Activated CD4-positive, alpha-beta T cell treated with anti-CD3 and anti-CD28 coated beads, Interleukin-2, amount 10 ng/mL, durations not matched to agents 7 days and 5 days (primary cell): ENCODE measurements around the gene LIN7A. TPM values are rescaled to one million over a fixed set of nuclear protein-coding genes. Genes with fewer than 3 reads are reported as not detected.

Experiments
- CTCF ChIA-PET: fragments of 350-600 bp; sonication (Branson Sonifier 250); formaldehyde crosslinking; loops from one replicate; lab custom pipeline; 2021; ENCODE audit warnings: antibody characterized with exemption; lab: Charles Lee
- POLR2A ChIA-PET: fragments of 350-600 bp; sonication (Branson Sonifier 250); formaldehyde crosslinking; loops from one replicate; lab custom pipeline; 2021; ENCODE audit warnings: antibody characterized with exemption; lab: Charles Lee
- DNase-seq: peaks from one replicate; pipeline ENCODE4 v3.0.0-alpha.2; 2020
- H3K27ac Mint-ChIP-seq: one replicate; pipeline ENCODE4 v1.8.0; 2021; ENCODE audit warnings: mild to moderate bottlenecking, moderate library complexity, mixed read lengths
- H3K27me3 Mint-ChIP-seq: one replicate; pipeline ENCODE4 v1.8.0; 2021; ENCODE audit warnings: mixed read lengths
- H3K36me3 Mint-ChIP-seq: one replicate; pipeline ENCODE4 v1.8.0; 2021; ENCODE audit warnings: low read depth, mixed read lengths
- H3K4me1 Mint-ChIP-seq: one replicate; pipeline ENCODE4 v1.8.0; 2021; ENCODE audit warnings: mixed read lengths
- H3K4me3 Mint-ChIP-seq: one replicate; pipeline ENCODE4 v1.8.0; 2021; ENCODE audit warnings: mild to moderate bottlenecking, moderate library complexity, mixed read lengths
- H3K9me3 Mint-ChIP-seq: one replicate; pipeline ENCODE4 v1.8.0; 2021; ENCODE audit warnings: mixed read lengths
- total RNA-seq, 2 experiments: library from RNA; stranded (reverse); gene quantifications; one replicate each; pipeline ENCODE4 v1.2.3, GENCODE V29; 2021

LIN7A gene
- total RNA-seq, 2 experiments from 2014 or later, result not detected

GRCh38 chr12:80864046-80864735, 73.5 kb downstream of the LIN7A start:
- Mint-ChIP-seq H3K27me3 (no peaks in the 10 kb centered on the region), H3K27ac (no peak overlapping the region), H3K4me3 (no peak overlapping the region), H3K9me3 (no peaks in the 10 kb centered on the region), H3K4me1 (no peaks in the 10 kb centered on the region), H3K36me3 (no peaks in the 10 kb centered on the region)
- POLR2A ChIA-PET, result no interaction called here
- no peak for DNase-seq
- CTCF ChIA-PET, result no interaction called here

DNA sequence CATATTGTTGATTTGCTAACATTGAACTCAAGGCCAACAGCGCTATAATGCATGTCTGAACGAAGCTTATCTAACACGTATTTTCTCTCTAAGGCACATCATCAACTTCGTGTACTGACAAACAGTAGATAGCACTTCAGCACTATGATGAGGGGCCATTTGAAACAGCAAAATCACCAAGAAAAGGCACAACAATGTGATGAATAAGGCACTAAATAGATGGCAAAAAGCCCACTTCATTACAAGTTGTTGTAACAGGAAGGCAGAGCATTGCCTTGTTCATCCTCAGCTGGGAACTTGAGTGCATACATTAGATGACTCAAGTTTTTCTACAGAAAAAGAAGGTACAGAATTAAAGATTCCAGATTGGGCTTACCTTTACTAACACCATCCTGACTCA, 75.2 kb downstream of the LIN7A start:
- no peak overlapping the region for H3K4me3 Mint-ChIP-seq
- ChIA-PET CTCF (no interaction called here), POLR2A (no interaction called here)
- H3K27ac Mint-ChIP-seq, result no peak overlapping the region
- no peaks in the 10 kb centered on the region for H3K36me3 Mint-ChIP-seq
- H3K27me3 Mint-ChIP-seq, result no peaks in the 10 kb centered on the region
- H3K4me1 Mint-ChIP-seq, result no peaks in the 10 kb centered on the region
- no peak for DNase-seq
- H3K9me3 Mint-ChIP-seq, result no peaks in the 10 kb centered on the region

DNA sequence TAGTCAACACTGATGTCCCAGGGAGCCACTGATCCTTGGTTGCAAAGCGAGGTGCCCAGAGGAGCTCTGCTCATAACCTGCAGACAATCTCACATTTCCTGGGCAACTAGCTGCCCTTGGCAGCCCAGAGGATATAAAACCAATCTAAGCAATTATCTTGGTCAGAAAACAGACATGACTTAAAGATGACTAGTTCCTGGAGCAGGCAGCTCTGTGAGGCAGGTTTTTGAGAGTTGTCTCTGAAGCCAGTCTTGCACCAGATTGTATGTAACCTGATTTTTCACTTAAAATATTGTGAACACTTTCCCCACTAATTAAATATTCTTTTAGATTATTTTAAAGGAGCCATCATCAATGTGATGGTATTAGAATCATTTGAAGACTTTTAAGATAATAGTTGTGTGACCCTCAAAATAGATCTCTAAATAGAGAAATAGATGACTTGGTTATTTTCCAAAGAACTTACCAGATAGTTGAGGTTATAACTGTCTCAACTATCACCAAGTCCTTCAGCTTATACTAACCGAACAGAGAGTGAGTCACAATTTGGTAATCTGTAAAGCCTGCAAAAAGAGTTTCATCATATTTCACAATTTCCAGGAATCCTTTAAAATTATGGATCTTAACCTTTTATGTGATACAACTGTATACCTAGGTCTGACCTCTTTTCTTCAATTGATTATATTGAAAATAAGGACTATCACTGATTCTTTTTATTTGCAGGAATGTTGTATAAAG, 75.9 kb downstream of the LIN7A start:
- POLR2A ChIA-PET, result no interaction called here
- Mint-ChIP-seq H3K9me3 (no peaks in the 10 kb centered on the region), H3K4me1 (no peaks in the 10 kb centered on the region), H3K36me3 (no peaks in the 10 kb centered on the region), H3K27me3 (no peaks in the 10 kb centered on the region), H3K27ac (no peak overlapping the region), H3K4me3 (no peak overlapping the region)
- DNase-seq, result no peak
- CTCF ChIA-PET, result no interaction called here

- H3K9me3 Mint-ChIP-seq, result no peaks in the 10 kb centered on the region
- H3K4me3 Mint-ChIP-seq, result no peak overlapping the region
- POLR2A ChIA-PET, result no interaction called here
- no peaks in the 10 kb centered on the region for H3K4me1 Mint-ChIP-seq
- CTCF ChIA-PET, result no interaction called here
- H3K27ac Mint-ChIP-seq, result no peak overlapping the region
- no peaks in the 10 kb centered on the region for H3K36me3 Mint-ChIP-seq
- no peaks in the 10 kb centered on the region for H3K27me3 Mint-ChIP-seq
- DNase-seq, result no peak
These were observed 76.8 kb downstream of the LIN7A start for GRCh38 chr12:80860928-80861327.

DNA sequence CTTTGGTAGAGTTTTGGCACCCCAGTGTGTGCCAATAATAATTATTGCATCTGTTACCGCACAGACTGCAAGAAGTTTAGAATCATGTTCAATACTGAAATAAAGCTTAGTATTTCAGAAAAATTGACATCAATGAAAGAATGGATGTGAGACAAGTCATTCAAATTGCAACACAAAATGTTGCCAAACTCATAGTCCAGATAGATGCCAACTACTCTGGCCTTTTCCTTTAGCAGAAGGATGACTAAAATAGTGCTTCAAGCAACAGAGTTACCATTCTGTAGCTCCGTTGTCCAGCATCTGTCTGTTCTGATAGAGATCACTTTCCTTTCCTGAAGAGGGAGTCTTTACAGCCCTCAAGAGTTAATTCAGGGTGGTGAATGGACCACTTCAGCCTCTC, 77.5 kb downstream of the LIN7A start:
- ChIA-PET POLR2A (no interaction called here), CTCF (no interaction called here)
- H3K4me1 Mint-ChIP-seq, result no peaks in the 10 kb centered on the region
- H3K27me3 Mint-ChIP-seq, result no peaks in the 10 kb centered on the region
- H3K9me3 Mint-ChIP-seq, result no peaks in the 10 kb centered on the region
- no peak for DNase-seq
- no peak overlapping the region for H3K27ac Mint-ChIP-seq
- H3K4me3 Mint-ChIP-seq, result no peak overlapping the region
- H3K36me3 Mint-ChIP-seq, result no peaks in the 10 kb centered on the region

DNA sequence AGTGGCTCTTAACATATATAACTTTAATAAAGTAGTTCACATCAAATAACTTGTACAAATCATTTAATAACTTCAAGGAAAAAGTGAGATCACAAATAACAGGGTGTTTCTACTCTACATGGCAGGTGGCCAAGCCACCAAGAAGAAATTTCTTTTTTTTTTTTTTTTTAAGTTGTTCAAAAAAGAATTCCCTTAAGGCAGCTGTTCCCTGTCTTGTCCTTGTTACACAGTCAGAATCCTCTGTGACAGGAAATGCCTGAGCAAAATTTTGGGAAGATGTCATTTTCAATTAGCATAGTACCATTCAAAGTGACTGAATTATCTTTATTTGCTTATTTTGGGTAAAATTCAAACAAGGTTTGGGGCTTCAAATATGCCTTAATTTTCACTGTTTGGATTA, 79.4 kb downstream of the LIN7A start:
- no peak for DNase-seq
- Mint-ChIP-seq H3K4me1 (no peaks in the 10 kb centered on the region), H3K4me3 (no peak overlapping the region), H3K27ac (no peak overlapping the region), H3K36me3 (no peaks in the 10 kb centered on the region), H3K9me3 (no peaks in the 10 kb centered on the region), H3K27me3 (no peaks in the 10 kb centered on the region)
- ChIA-PET POLR2A (no interaction called here), CTCF (no interaction called here)

- no peak for DNase-seq
- Mint-ChIP-seq H3K36me3 (no peaks in the 10 kb centered on the region), H3K27me3 (no peaks in the 10 kb centered on the region), H3K27ac (no peak overlapping the region), H3K9me3 (no peaks in the 10 kb centered on the region), H3K4me3 (no peak overlapping the region), H3K4me1 (no peaks in the 10 kb centered on the region)
- POLR2A ChIA-PET, result no interaction called here
- CTCF ChIA-PET, result no interaction called here
These were observed 80.4 kb downstream of the LIN7A start for GRCh38 chr12:80857311-80857710.

GRCh38 chr12:80849337-80849736, 88.4 kb downstream of the LIN7A start:
- Mint-ChIP-seq H3K27me3 (no peaks in the 10 kb centered on the region), H3K4me1 (no peaks in the 10 kb centered on the region), H3K27ac (no peak overlapping the region), H3K4me3 (no peak overlapping the region), H3K9me3 (no peaks in the 10 kb centered on the region), H3K36me3 (no peaks in the 10 kb centered on the region)
- ChIA-PET CTCF (no interaction called here), POLR2A (no interaction called here)
- no peak for DNase-seq

GRCh38 chr12:80848858-80849257, 88.9 kb downstream of the LIN7A start:
- H3K27me3 Mint-ChIP-seq, result no peaks in the 10 kb centered on the region
- no peak overlapping the region for H3K27ac Mint-ChIP-seq
- H3K4me1 Mint-ChIP-seq, result no peaks in the 10 kb centered on the region
- ChIA-PET CTCF (no interaction called here), POLR2A (no interaction called here)
- no peak for DNase-seq
- no peaks in the 10 kb centered on the region for H3K36me3 Mint-ChIP-seq
- no peaks in the 10 kb centered on the region for H3K9me3 Mint-ChIP-seq
- H3K4me3 Mint-ChIP-seq, result no peak overlapping the region

DNA sequence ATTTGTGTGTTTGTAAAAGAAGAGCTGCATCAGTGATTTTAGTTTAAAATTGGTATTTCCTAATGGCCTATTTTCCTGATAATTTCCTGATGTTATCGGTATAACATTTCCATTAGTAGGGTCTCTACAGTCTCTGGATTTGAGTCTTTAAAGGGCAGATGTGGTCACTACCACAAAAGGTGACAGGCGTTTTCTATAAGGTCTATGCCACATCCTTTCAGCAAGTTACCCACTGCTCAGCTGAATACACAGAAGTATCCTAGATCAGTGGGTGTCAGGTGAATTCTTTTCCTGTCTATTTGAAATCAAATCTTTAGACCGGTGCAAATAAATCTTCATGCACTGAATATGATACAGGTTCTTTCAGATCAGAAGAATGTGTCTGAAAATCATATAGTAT, 90.2 kb downstream of the LIN7A start:
- no peak for DNase-seq
- Mint-ChIP-seq H3K4me1 (no peaks in the 10 kb centered on the region), H3K9me3 (no peaks in the 10 kb centered on the region), H3K4me3 (no peak overlapping the region), H3K27ac (no peak overlapping the region), H3K36me3 (no peaks in the 10 kb centered on the region), H3K27me3 (no peaks in the 10 kb centered on the region)
- CTCF ChIA-PET, result no interaction called here
- POLR2A ChIA-PET, result no interaction called here

- no peaks in the 10 kb centered on the region for H3K9me3 Mint-ChIP-seq
- no peak for DNase-seq
- no peaks in the 10 kb centered on the region for H3K36me3 Mint-ChIP-seq
- no peak overlapping the region for H3K4me3 Mint-ChIP-seq
- H3K4me1 Mint-ChIP-seq, result no peaks in the 10 kb centered on the region
- no peaks in the 10 kb centered on the region for H3K27me3 Mint-ChIP-seq
- ChIA-PET POLR2A (no interaction called here), CTCF (no interaction called here)
- H3K27ac Mint-ChIP-seq, result no peak overlapping the region
These were observed 90.8 kb downstream of the LIN7A start for GRCh38 chr12:80846952-80847351.

DNA sequence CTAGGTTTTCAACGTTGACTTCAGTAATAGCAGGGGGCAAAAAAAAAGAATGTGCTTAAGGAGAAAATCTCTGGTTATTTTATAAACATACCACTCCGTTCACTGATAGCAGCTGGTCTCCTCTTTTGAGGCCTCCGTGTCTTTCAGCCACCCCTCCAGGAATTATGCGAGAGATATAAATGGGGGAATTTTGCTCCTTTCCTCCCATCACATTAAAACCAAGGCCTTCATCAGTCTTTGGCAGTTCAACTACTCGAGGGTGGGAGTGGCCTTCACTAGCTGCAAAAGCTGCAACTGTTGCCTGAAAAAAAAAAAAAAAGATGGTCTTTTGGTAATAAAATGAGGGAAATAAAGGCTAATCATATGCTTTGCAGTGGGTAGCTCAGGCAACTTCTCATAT, 92.1 kb downstream of the LIN7A start:
- H3K27ac Mint-ChIP-seq, result no peak overlapping the region
- CTCF ChIA-PET, result no interaction called here
- POLR2A ChIA-PET, result interaction anchor here (0.6 kb wide), 1 partner anchor 97 kb away, joined by 7 read pairs; no protein-coding TSS in a partner anchor
- no peaks in the 10 kb centered on the region for H3K9me3 Mint-ChIP-seq
- H3K27me3 Mint-ChIP-seq, result no peaks in the 10 kb centered on the region
- no peaks in the 10 kb centered on the region for H3K36me3 Mint-ChIP-seq
- DNase-seq, result no peak
- no peaks in the 10 kb centered on the region for H3K4me1 Mint-ChIP-seq
- H3K4me3 Mint-ChIP-seq, result no peak overlapping the region

GRCh38 chr12:80843969-80844368, 93.8 kb downstream of the LIN7A start:
- DNase-seq, result no peak
- Mint-ChIP-seq H3K4me1 (no peaks in the 10 kb centered on the region), H3K4me3 (no peak overlapping the region), H3K27me3 (no peaks in the 10 kb centered on the region), H3K36me3 (no peaks in the 10 kb centered on the region), H3K9me3 (no peaks in the 10 kb centered on the region), H3K27ac (no peak overlapping the region)
- ChIA-PET POLR2A (no interaction called here), CTCF (interaction anchor here (0.6 kb wide), 1 partner anchor 189 kb away, joined by 8 read pairs; no protein-coding TSS in a partner anchor)

DNA sequence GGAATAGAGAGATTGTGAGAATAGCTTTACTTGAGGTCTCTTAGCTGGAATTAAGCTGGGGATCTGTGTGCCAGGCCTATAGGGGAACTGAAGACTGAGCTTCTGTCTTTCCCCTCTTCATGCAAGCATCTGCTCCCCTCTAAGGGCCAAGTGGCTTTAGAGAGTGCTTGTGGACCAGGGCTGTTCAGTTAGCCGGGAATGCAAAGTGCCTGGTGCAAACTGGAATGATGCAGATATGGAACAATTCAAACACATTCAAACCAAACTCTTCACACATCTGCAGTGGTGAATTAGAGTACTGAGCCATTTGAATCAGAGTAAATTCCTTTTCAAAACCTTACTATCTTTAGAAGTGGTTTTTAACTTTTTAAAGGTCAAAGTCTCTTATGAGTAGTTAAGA, 99.0 kb downstream of the LIN7A start:
- no peaks in the 10 kb centered on the region for H3K27me3 Mint-ChIP-seq
- H3K27ac Mint-ChIP-seq, result no peak overlapping the region
- ChIA-PET CTCF (no interaction called here), POLR2A (no interaction called here)
- DNase-seq, result no peak
- no peak overlapping the region for H3K4me3 Mint-ChIP-seq
- no peaks in the 10 kb centered on the region for H3K4me1 Mint-ChIP-seq
- no peaks in the 10 kb centered on the region for H3K9me3 Mint-ChIP-seq
- no peaks in the 10 kb centered on the region for H3K36me3 Mint-ChIP-seq
